ENCODE data around the gene TCOF1.

The TCOF1 gene

DNA sequence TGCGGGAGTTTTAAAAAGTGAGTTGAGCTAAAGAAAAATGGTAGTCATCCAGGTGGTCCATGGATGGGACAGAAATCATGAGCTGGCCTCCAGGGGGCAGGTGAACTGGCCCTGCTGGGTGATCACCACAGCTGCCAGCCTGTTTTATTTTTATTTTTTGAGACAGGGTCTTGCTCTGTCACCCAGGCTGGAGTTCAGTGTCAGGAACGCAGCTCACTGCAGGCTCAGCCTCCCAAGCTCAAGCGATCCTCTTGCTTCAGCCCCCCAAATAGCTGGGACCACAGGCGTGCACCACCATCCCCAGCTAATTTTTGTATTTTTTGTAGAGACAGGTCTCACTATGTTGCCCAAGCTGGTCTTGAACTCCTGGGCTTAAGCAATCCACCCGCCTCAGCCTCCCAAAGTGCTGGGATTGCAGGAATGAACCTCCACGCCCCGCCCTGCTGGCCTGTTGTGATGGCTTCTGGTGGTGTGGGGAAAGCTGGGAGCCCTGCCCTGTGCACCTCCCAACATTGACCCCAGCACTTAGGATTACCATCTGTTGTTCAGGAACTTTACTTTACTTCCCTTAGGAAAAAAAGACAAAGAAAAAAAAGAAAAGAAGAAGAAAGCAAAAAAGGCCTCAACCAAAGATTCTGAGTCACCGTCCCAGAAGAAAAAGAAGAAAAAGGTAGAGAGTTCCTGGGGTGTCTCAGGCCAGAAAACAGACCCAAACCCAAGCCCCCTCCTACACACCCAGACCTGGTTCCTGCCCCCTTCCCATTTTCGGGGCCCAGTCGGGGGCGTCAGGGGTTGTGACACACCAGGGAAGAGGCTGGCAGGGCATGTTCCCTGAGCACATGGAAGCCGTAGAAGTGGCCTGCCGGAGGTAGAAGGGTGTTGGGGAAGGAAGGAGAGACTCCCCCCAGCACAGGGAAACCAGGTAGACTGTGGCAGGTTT lies 40.6 kb downstream of the TCOF1 start:
- no peak for DNase-seq (ENCODE audit: low read depth)
- H3K4me3 ChIP-seq (ENCODE audit: low read depth, low read length) = no peak overlapping the region
- in situ Hi-C loops (cut with HindIII; ENCODE audit: low sequenced_read_pairs) = no loop called here
- no peak for TF ChIP-seq CTCF (IDR thresholded peaks at IDR 0.05; ENCODE audit: low read depth, low read length, missing control alignments)

DNA sequence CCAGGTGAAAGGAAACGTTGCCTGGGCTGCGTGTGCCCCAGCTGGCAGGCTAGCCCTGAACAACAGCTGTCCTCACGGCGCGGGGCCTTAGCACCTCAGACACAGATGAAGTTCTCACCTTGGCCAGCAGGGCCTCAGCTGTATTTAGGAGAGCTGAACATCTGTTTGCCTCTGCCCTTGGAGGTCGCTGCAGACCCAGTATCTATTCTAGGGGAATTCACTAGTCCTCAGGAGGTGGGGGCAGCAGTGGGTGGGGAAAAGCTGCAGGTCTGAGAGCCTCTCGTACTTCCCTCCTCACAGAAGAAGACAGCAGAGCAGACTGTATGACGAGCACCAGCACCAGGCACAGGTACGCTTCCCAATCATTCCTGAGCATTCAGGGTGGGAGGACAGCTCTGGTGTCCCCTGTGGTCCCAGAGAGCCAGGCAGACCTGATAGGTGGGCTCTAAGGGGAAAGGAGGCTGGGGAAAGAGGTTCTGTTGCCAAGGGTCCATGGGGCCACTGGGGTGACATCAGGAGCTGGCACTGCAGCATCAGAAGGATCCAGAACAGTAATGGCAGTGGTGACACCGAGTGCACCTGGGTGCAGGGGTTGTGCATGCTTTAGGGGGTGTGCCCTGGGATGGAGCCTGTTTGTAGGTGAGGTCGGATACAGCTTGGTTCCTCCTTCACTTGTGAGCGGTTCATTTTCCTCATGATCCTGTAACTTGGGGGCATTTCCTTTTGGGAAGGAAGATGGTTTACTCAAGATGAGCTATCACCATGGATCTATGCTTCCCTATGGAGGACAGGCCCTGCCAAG lies 41.4 kb downstream of the TCOF1 start:
- TF ChIP-seq CTCF (IDR thresholded peaks at IDR 0.05; ENCODE audit: low read depth, low read length, missing control alignments) = peak; percentile 21
- in situ Hi-C loops (cut with HindIII; ENCODE audit: low sequenced_read_pairs) = no loop called here
- DNase-seq (ENCODE audit: low read depth) = no peak
- H3K4me3 ChIP-seq (ENCODE audit: low read depth, low read length) = no peak overlapping the region

- no peak overlapping the region for H3K4me3 ChIP-seq (ENCODE audit: low read depth, low read length)
- in situ Hi-C loops (cut with HindIII; ENCODE audit: low sequenced_read_pairs) = loop anchor here (10.0 kb wide), 1 partner anchor 65 kb away; no protein-coding TSS in a partner anchor
- no peak for DNase-seq (ENCODE audit: low read depth)
- TF ChIP-seq CTCF (IDR thresholded peaks at IDR 0.05; ENCODE audit: low read depth, low read length, missing control alignments) = no peak
These were observed 42.2 kb downstream of the TCOF1 start for GRCh38 chr5:150399524-150400211.

GRCh38 chr5:150400316-150401075 lies 43.0 kb downstream of the TCOF1 start:
- H3K4me3 ChIP-seq (ENCODE audit: low read depth, low read length) = no peak overlapping the region
- in situ Hi-C loops (cut with HindIII; ENCODE audit: low sequenced_read_pairs) = loop anchor here (10.0 kb wide), 1 partner anchor 64 kb away; no protein-coding TSS in a partner anchor
- no peak for DNase-seq (ENCODE audit: low read depth)
- no peak for TF ChIP-seq CTCF (IDR thresholded peaks at IDR 0.05; ENCODE audit: low read depth, low read length, missing control alignments)

- in situ Hi-C loops (cut with HindIII; ENCODE audit: low sequenced_read_pairs) = loop anchor here (10.0 kb wide), 1 partner anchor 64 kb away; no protein-coding TSS in a partner anchor
- TF ChIP-seq CTCF (IDR thresholded peaks at IDR 0.05; ENCODE audit: low read depth, low read length, missing control alignments) = no peak
- no peak for DNase-seq (ENCODE audit: low read depth)
- H3K4me3 ChIP-seq (ENCODE audit: low read depth, low read length) = no peak overlapping the region
These were observed 43.5 kb downstream of the TCOF1 start for GRCh38 chr5:150401076-150401375.
